ENCODE results near the gene TMC6. TPM values are rescaled to one million over a fixed set of nuclear protein-coding genes. Genes with fewer than 3 reads are reported as not detected.

TMC6 gene
- 10 to 100 TPM; 18.3 to 61.9 TPM for total RNA-seq
- polyA plus RNA-seq, result 1 to 10 TPM; 7.7 to 8.4 TPM

DNA sequence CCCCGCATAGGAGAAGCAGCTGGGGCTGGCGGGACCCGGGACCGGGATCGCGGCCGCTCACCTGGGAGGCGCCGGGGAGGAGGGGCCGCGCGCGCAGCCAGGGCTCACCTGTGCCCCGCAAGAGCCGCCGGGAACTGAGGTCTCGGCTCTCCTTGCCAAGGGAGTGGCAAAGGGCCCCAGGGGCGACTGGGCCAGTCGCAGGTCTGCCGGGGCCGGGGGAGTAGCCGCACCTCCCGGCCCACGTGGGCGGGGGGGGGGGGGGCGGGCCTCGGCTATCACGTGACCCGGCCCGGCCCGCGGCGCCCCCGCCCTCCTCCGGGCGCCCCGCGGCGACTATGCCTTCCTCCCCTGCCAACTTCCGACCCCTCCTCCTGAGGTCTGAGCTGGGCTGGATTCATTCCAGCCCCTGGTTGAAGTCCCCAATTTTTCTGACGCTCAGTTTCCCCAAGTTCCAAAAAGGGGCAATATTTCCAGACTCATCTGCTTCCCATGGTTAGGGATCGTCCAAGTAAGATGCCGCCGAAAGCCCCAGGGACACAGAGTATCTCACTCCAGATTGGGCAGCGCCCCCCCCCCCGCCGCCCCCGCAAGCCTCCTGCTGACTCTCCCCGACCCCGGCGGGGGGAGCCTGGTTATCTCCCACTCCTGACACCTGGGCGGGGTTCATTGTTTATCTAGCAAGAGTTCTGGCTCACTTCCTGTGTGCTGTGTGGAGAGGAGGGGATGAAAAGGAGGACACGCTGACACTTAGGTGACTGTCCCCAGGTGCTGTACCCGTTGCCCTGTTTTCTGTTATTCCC, at the start of gene TMC6:
Gene TMC6, minus strand, starts transcription at position 205 of the 800 bp plus-strand sequence. CDS start 1,923 bp downstream, outside the sequence.
- peaks cover 0 to 2% (median 0%) of the 10 kb centered on the region in 4 donors for H3K36me3 ChIP-seq (ENCODE audit: control insufficient read depth in 4 of 4, insufficient read depth in 3 of 4, low read depth in 1 of 4, low read length in 3 of 4)
- H3K4me1 ChIP-seq (ENCODE audit: control insufficient read depth in 4 of 4, insufficient read depth in 4 of 4, low read length in 3 of 4), result peaks cover 3 to 42% (median 15%) of the 10 kb centered on the region in 4 donors
- TF ChIP-seq HNF4G (IDR thresholded peaks at IDR 0.05) (no peak), GABPA (IDR thresholded peaks at IDR 0.05 in 1 of 2, conservative IDR thresholded peaks at IDR 0.05 in 1 of 2) (no peak), RAD21 (IDR thresholded peaks at IDR 0.05) (no peak), SP1 (IDR thresholded peaks at IDR 0.05) (no peak), FOXA2 (IDR thresholded peaks at IDR 0.05) (no peak), CTCF (IDR thresholded peaks at IDR 0.05; ENCODE audit: low read depth, low read length, missing input control) (no peak), JUND (IDR thresholded peaks at IDR 0.05) (no peak), RXRA (IDR thresholded peaks at IDR 0.05) (no peak)
- peak within 1 kb of the TSS; percentile 80 to 81 for H3K27ac ChIP-seq (ENCODE audit: low read depth in 1 of 2, low read length in 2 of 2)
- peak within 1 kb of the TSS in 1 of 2 donors; percentile 9 for H3K9ac ChIP-seq (ENCODE audit: low read depth in 1 of 2, low read length in 2 of 2)
- H3K4me3 ChIP-seq (ENCODE audit: low read depth in 1 of 3, low read length in 3 of 3), result peak within 1 kb of the TSS; percentile 42 to 68 (median 48)
- H3K9me3 ChIP-seq (ENCODE audit: control insufficient read depth in 4 of 4, low read length in 3 of 4), result no peaks in the 10 kb centered on the region
- DNase-seq (ENCODE audit: low spot score), result peak; percentile 78
- WGBS, result 5% methylated on average over 51 of the region's 54 CpGs
- H3K27me3 ChIP-seq (ENCODE audit: control insufficient read depth in 4 of 4, insufficient read depth in 4 of 4, low read length in 3 of 4), result no peaks in the 10 kb centered on the region

- peak; percentile 85 for DNase-seq (ENCODE audit: low spot score)
- H3K27ac ChIP-seq (ENCODE audit: low read depth in 1 of 2, low read length in 2 of 2), result no peak overlapping the region
- H3K9me3 ChIP-seq (ENCODE audit: control insufficient read depth in 4 of 4, low read length in 3 of 4), result no peaks in the 10 kb centered on the region
- H3K4me1 ChIP-seq (ENCODE audit: control insufficient read depth in 4 of 4, insufficient read depth in 4 of 4, low read length in 3 of 4), result peaks cover 13 to 51% (median 34%) of the 10 kb centered on the region in 4 donors
- H3K36me3 ChIP-seq (ENCODE audit: control insufficient read depth in 4 of 4, insufficient read depth in 3 of 4, low read depth in 1 of 4, low read length in 3 of 4), result peaks cover 0 to 10% (median 2%) of the 10 kb centered on the region in 4 donors
- H3K27me3 ChIP-seq (ENCODE audit: control insufficient read depth in 4 of 4, insufficient read depth in 4 of 4, low read length in 3 of 4), result no peaks in the 10 kb centered on the region
- no peak overlapping the region for H3K9ac ChIP-seq (ENCODE audit: low read depth in 1 of 2, low read length in 2 of 2)
- no peak overlapping the region for H3K4me3 ChIP-seq (ENCODE audit: low read depth in 1 of 3, low read length in 3 of 3)
- TF ChIP-seq HNF4A (conservative IDR thresholded peaks at IDR 0.05) (no peak), YY1 (IDR thresholded peaks at IDR 0.05) (no peak), RXRA (IDR thresholded peaks at IDR 0.05) (peak in 1 of 2 donors; percentile 14), FOXA2 (IDR thresholded peaks at IDR 0.05) (no peak), CTCF (IDR thresholded peaks at IDR 0.05; ENCODE audit: low read depth, low read length, missing input control) (peak; percentile 70), RAD21 (IDR thresholded peaks at IDR 0.05) (peak; percentile 67 to 88)
- WGBS, result 40% methylated on average over 14 of the region's 14 CpGs
These were observed 48.0 kb upstream of the TMC6 start for GRCh38 chr17:78176548-78177025.

- Histone ChIP-seq H3K36me3 (ENCODE audit: control insufficient read depth in 4 of 4, insufficient read depth in 3 of 4, low read depth in 1 of 4, low read length in 3 of 4) (peaks cover 0 to 19% (median 3%) of the 10 kb centered on the region in 4 donors), H3K4me1 (ENCODE audit: control insufficient read depth in 4 of 4, insufficient read depth in 4 of 4, low read length in 3 of 4) (peaks cover 13 to 51% (median 34%) of the 10 kb centered on the region in 4 donors), H3K27me3 (ENCODE audit: control insufficient read depth in 4 of 4, insufficient read depth in 4 of 4, low read length in 3 of 4) (no peaks in the 10 kb centered on the region), H3K9ac (ENCODE audit: low read depth in 1 of 2, low read length in 2 of 2) (no peak overlapping the region), H3K9me3 (ENCODE audit: control insufficient read depth in 4 of 4, low read length in 3 of 4) (no peaks in the 10 kb centered on the region), H3K4me3 (ENCODE audit: low read depth in 1 of 3, low read length in 3 of 3) (peak overlapping the region in 1 of 3 donors; percentile 11), H3K27ac (ENCODE audit: low read depth in 1 of 2, low read length in 2 of 2) (peak overlapping the region; percentile 69 to 76)
- TF ChIP-seq CTCF (IDR thresholded peaks at IDR 0.05; ENCODE audit: low read depth, low read length, missing input control) (no peak), FOXA1 (IDR thresholded peaks at IDR 0.05) (no peak), FOXA2 (IDR thresholded peaks at IDR 0.05) (no peak), TAF1 (conservative IDR thresholded peaks at IDR 0.05) (no peak), NR2F2 (IDR thresholded peaks at IDR 0.05) (no peak), HNF4A (conservative IDR thresholded peaks at IDR 0.05) (no peak), JUND (IDR thresholded peaks at IDR 0.05) (no peak)
- DNase-seq (ENCODE audit: low spot score), result no peak
- 69% methylated on average over 14 of the region's 14 CpGs for WGBS
These were observed 47.1 kb upstream of the TMC6 start for GRCh38 chr17:78175643-78175981.
